Right lobe of liver (tissue), 4 donors: ENCODE data around the gene B4GALT5.

ENCODE experiments used
- CTCF ChIP-seq, 4 donors: fragments of 200-600 bp in 3 of 4; fragments of 450-650 bp in 1 of 4; IDR thresholded peaks; one replicate each; pipeline versions ENCODE4 v1.5.1 to v1.8.0; 2016 to 2022; ENCODE audit warnings: antibody characterized with exemption in 4 of 4, mild to moderate bottlenecking in 2 of 4
- POLR2A ChIP-seq: fragments of 450-650 bp; IDR thresholded peaks from one replicate; pipeline ENCODE4 v1.6.1; 2017; ENCODE audit warnings: antibody characterized with exemption, mild to moderate bottlenecking
- donor health status: DM: no; HTN: no; CAD: no.
- donor health status: DM: no; HTN: no; CAD: no.
- donor health status: DM: no; HTN: yes; CAD: no.

GRCh38 chr20:49634116-49634515, 79.6 kb downstream of the B4GALT5 start:
- TF ChIP-seq CTCF (IDR thresholded peaks at IDR 0.05) (no peak), POLR2A (no peak)
